ENCODE measurements around the gene TLE7.

TLE7 gene

DNA sequence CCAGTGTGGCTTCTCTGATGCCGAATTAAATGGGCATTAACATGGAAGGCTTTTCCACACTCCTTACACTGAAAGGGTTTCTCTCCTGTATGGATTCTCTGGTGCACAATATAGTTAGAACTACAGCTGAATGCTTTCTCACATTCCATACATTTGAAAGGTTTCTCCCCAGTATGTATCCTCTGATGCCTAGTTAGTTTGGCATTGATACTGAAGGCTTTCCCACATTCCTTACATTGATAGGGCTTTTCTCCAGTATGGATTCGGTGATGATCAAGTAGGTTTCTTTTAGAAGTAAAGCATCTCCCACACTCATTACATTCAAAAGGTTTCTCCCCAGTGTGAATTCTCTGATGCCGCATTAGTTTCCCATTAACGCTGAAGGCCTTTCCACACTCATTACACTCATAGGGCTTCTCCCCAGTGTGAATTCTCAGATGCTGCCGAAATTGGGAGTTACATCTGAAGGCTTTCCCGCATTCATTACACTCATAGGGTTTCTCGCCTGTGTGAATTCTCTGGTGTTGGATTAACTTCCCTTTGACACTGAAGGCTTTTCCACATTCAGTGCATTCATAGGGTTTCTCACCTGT is 6.5 kb upstream of the TLE7 start:
- no peak for DNase-seq (ENCODE audit: low spot score)

DNA sequence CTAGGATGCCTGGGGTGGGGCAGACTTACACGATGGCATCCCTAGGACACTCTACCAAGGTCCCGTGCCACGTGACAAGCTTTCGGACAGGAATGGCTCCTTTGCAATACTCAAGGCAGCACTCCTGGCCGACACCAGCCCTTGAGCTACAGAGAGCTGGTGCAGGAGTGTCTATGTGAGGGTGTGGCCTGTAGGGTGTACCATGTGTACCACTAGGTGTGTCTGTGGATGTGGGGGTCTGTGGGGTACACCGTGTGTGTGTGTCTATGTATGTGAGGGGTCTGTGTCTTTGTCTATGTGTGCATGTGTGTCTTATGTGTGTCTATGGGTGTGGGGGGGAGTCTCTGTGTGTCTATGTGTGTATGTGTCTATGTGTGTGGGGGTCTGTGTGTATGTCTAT is 1.9 kb upstream of the TLE7 start:
- no peak for DNase-seq (ENCODE audit: low spot score)

DNA sequence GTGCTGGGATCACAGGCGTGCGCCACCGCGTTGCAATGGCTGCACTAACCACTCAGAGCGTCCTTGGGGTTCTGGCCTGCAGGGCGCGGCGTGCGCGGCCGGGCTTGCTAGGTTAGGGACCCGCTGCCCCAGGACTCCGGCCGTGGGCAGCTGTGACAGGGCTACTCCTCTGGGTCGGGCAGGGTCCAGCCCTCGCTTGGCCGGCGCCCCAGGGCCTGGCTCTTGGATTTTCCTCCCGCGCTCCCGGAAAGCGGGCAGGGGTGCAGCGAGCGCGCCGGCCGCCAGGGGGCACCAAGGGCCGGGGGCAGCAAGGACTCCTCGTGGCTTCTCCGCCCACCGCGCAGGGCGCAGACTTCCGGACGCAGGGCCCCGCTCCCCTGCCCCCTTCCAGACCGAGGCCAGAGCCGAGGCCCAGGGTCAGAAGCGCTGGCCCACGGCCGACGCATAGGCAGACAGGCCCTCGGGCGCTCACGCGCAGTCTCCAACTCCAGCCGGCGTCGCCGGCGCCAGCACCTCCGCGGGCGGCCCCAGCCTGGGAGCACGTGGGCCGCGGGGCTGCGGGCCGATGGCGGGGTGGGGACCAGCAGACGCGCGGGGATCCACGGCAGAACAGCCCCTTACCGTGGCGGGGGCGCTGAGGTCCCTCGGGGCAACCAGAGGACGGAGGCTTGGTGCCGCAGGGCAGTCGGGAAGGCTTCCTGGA is 355 bp downstream of the TLE7 start:
- DNase-seq (ENCODE audit: low spot score): peak; percentile 53

DNA sequence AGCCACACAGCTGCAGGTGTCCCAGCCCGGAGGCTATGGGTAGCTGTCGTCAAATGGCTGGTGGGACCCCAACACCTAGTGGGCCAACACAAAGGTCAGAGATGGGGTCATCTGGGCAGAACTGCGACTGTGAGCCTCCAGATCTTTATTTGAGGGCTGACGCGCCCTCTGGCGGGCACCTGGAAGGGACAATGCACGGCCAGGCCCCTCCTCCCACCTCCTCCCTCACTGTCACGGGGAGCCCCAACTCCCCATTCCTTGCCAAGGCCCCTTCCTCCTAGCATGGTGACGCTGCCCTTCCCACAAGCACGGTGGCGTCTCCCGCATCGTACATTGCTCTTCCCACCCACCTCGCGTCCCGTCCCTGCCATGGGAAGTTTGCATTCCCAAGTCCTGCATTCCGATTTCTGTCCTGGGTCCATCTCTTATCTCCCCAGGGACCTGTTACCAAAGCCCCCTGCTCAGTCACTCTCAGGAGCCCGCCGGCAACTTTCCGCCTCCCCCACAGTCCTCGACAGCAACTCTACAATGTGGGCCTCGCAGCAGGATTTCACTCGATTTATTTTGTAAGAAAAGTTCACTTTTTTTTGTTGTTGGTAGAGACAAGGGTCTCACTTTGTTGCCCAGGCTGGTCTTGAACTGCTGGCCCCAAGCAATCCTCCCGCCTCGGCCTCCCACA is 1.0 kb downstream of the TLE7 start:
- peak; percentile 36 for DNase-seq (ENCODE audit: low spot score)

DNA sequence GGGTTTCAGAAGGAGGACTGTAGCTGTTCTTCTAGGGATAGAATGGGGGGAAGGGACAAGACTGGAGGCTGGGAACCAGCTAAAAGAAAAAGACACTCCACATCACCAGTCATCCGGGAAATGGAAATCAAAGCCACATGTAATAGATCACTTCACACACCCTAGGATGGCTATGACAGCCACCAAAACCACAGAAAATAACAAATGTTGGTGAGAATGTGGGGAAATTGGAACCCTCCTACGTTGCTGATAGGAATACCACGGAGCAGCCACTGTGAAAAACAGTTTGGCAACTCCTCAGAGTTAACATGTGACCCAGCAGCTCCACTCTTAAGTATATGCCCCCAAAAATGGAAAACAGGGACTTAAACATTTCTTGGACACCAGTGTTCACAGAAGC is 2.3 kb downstream of the TLE7 start:
- DNase-seq (ENCODE audit: low spot score): no peak

DNA sequence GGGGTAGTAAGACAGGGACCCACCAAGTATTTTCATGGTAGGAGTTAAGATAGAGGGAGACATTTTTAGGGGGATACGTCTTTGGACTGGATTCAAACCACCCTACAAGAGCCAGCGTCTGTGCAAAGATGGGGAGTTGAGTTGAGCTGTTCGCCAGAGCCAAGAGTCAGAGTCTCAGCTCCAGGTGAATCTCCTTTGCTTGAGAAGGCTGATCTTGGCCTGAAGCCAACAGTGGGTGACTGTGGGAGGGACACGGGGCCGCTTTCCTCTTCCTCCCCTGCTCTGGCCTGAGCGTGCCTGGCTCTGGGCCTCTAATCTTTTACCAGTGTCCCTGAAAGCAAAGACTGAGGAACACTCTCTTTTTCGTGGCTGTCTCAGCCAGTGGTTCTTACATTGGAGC is 5.4 kb downstream of the TLE7 start:
- DNase-seq (ENCODE audit: low spot score): no peak

DNA sequence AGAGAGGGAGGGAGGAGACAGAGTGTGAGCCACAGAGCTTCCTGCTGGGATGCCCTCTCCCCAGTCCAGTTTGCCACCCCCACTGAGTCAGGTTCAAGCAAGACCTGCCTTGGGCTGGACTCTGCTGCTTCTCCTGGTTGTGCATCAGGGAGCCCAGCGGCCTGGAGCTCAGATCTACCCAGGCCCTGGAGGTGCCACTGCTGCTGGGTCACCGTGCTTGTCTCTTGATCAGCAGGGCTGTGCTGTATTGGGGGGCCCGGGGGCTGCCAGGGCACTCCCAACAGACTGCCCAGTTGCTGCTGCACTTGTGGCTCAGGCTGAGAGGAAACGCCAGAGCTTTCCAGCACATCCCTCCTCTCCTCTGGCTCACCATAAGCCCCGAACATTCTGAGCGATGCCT is 8.9 kb downstream of the TLE7 start:
- no peak for DNase-seq (ENCODE audit: low spot score)

DNA sequence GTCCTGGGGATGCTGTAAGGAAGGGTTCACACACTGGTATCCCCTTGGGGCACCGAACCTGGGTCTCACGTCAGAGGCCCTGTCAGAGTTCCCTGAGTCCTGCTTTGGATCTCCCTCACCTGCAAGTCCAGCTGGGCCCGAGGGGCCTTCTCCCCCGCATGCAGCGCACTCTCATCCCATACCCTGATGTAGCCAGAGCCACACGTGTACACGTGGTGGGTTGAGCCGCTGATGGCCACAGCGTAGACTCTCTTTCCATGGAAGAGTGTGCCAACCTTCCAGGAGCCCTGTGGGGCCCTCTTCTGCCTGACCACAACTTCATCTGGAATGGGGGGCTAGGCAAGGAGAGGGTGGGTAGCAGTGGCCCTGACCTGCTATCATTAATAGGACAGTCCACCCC is 9.9 kb downstream of the TLE7 start:
- DNase-seq (ENCODE audit: low spot score): no peak

DNA sequence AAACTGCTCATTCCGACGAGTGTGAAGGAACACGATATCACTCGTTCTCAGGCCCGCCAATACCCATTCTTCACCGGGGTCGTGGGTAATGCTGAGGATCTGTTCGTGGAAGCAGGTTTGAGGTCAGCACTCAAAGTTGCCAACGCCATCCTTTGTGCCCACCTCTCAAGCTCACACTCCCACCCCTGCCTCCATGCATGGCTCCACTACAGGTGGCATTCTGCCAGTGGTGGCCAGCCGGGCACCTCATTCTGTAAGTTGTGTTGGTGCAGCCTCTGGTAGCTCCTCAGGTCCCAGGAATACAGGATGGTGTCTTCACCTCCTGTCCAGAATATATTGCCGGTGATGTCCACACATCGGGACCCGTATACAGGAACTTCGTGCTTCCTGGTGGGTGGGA is 10.7 kb downstream of the TLE7 start:
- no peak for DNase-seq (ENCODE audit: low spot score)

DNA sequence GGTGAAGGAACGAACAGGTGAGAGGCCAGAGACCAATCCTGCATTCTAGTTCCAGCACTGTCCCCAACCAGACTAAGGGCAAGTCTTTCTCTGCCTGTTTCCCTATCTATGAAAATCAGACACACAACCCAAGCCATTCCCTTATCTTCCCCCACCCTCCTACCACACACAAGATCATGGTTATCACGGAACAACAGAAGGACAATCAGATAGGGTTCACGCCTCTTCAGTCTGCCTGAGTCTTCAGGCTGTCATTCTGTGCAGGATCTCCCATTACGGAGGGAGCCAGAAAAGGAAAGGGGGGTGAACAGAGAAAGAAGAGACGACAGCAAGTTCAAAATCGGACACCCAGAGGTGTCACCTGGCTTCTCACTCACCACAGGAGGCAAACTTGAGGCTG is 11.1 kb downstream of the TLE7 start:
- DNase-seq (ENCODE audit: low spot score): no peak

DNA sequence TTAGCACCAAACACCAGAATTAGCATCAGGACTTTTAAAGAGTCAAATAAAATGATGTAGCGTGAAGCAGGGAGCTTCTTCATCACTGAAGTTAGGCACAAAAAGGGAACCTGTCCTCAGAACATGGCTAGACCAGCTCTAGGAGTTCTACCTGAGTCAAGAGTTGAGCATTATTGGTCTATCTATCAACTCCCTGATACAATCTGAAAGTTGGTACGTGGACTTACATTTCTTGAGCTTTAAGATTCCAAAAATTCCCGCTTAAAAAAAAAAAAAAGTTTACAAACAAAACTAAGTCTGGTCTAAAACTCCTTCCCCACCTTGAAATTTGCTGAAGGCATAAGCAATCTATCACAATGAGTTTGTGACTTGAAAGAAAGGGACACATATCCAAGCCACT is 12.3 kb downstream of the TLE7 start:
- no peak for DNase-seq (ENCODE audit: low spot score)

DNA sequence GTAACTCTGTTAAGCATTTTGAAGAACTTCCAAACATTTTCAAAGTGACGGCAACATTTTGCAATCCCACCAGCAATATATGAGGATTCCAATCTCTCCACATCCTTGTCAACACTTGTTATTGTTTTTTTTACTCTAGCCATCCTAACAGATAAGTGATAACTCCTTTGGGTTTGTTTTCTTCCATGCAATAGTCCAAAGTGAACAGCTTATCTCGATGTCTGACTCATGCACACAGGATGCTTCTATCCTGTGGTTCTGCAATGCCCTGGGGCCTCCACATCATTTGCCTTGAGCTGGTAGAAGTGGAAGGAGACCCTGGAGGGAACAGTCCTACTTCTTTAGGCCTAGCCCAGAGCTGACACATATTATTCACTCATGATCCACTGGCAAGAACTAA is 13.0 kb downstream of the TLE7 start:
- DNase-seq (ENCODE audit: low spot score): no peak

DNA sequence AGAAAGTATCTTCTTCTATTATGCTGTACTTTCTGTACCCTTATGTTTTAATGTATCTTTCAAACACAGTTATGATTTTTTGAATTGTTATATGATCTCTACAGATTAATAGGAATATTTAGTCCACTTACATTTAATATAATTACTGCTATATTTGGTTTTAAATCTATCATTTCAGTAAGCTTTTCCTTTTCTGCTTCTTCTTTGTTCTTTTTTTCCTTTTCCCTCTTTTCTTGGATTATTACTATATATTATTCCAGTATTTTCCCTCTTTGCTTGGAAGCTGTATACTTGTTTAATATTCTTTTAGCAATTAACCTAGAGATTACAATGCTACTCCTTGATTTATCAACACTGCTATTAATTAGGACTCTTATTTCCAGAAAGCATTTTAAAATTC is 13.5 kb downstream of the TLE7 start:
- no peak for DNase-seq (ENCODE audit: low spot score)

DNA sequence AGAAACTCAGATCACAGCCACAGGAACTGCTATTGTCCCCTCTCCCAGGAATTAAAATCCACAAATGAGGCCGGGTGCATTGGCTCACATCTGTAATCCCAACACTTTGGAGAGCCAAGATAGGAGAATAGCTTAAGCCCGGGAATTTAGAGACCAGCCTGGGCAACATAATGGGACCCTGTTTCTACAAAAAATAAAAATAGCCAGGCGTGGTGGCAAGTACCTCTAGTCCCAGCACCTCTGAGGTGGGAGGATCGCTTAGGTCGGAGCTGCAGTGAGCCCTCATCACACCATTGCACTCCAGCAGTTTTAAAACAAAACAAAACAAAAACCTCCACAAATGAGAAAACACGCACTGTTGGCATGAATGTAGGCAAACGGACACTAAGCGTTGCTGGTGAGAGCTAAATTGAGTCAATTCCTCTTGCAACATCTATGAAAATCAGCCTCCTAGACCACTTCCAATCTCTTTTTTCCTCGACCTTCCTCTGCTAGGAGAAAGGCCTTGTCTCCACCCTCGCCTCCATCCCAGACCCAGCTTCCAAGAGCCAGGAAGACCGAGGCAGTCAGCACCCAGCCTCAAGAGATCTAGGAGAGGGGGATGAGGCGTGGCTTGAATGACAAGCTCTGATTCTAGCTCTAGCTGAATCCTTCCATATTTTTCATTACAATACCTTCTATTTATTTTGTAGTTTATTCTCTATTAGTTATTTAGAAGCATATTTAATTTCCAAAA is 14.8 kb downstream of the TLE7 start:
- no peak for DNase-seq (ENCODE audit: low spot score)

DNA sequence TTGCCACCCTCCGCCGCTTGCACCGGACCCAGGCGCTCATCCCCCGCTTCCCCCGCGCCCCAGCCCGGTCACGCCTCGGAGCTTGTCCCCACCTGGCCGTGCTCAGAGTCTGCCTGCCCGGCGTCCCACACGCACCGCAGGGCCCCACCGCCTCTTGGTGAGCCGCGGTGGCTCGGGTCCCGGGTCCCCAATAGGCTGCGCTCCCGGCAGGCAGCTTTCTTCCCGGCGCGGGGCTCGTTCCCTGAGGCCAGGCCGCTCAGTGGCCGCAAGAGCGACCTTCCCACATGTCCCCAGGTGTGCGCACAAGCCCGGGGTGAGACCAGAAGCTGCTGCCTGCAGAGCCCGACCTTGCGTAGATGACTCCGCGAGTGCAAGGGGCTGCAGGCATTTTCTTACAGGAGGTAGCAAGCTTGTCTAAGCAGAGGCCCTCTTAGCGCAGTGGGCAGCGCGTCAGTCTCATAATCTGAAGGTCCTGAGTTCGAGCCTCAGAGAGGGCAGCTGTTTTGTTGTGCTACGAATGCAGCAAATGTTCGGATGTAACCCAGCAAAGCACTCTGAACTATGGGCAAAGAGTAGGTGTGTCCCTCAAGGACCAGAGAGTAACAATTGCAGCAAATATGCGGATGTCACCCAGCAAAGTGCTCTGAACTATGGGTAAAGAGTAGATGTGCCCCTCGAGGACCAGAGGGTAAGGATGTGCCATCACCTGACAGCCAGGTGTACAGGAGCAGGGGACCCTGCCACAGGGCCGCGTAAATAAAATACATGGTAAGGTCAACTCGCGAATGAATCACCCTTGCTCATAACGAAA is 15.6 kb downstream of the TLE7 start:
- DNase-seq (ENCODE audit: low spot score): no peak

DNA sequence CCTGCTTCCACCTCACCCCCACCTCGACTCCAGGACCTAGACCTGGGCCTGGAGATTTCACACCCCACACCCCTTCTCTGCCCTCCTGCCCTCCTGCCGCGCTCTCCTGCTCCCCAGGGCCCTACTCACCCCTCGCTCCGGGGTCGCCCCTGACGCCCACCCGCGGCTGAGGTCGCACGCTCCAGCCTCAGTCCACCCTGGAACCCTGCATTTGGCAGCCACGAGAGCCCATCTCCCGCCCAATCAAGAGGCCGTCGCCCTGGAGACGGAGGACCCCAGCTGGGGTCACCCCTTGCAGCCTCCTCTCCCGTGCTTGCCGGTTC is 16.1 kb downstream of the TLE7 start:
- DNase-seq (ENCODE audit: low spot score): no peak

DNA sequence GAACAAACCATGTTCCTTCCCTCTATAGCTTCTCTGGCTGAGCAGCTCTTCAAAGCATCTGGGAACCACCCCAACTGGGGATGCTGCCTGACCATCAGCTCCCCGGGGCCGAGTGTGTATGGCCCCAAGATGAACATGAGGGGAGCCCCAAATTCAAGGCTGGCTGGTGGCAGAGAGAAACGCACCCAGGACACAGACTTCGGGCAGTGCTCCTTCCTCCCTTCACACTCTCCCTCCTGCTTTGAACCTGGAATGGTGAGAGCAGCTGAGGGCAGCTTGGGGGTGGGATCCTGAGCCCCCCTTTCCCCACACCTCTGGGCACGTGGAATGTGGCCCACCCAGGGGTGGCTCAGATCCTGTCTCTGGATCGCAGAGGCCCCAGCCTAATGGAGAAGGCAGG is 17.2 kb downstream of the TLE7 start:
- no peak for DNase-seq (ENCODE audit: low spot score)

DNA sequence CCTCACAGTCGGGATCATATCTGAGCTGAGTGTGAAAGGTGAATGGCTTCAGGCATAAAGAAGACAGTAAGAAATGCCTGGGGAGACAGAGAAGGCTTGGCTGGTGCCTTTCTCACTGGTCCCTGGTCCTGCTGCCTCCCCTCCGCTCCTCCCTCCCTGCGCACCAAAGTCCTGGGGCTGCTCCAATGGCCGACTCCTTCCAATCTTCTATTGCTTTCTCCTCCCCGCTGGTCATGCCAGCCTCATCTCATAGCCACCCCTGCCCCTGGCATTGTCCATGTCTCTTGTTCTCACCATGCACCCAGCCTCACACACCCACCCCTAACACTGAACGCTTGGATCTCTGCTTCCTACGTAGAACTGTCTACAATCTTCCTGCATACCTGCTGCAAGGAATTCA is 18.0 kb downstream of the TLE7 start:
- no peak for DNase-seq (ENCODE audit: low spot score)

DNA sequence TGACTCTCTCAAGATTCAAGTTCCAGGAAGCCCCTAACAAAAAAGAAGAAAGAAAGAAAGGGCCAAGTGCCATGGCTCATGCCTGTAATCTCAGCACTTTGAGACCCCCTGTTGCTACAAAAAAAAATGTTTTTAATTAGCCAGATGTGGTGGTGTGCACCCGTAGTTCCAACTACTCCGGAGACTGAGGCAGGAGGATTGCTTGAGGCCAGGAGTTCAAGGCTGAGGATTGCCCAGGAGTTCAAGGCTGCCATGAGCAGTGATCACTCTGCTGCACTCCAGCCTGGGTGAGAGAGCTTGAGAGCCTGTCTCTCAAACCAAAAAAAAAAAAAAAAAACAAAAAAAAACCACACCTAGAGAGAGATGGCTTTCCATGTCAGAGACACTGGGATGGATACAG is 18.8 kb downstream of the TLE7 start:
- DNase-seq (ENCODE audit: low spot score): no peak

DNA sequence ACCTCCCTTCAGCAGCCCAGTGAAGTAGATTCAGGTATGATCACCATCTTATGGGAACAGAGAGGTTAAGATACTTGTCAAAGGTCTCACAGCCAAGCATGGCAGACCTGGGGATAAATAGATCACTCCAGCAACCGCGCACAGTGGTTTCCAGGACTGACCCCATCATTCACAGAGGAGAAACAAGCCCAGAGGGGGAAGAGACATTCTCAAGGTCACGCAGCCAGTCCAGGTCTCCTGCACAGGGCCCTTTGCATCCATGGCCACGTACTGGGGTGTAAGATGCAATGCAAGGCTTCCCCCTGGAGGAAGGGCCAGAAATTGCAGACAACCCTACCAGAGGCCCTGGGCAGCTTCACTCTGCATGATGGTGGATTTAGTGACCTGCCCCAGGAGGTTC is 19.9 kb downstream of the TLE7 start:
- DNase-seq (ENCODE audit: low spot score): peak; percentile 75

DNA sequence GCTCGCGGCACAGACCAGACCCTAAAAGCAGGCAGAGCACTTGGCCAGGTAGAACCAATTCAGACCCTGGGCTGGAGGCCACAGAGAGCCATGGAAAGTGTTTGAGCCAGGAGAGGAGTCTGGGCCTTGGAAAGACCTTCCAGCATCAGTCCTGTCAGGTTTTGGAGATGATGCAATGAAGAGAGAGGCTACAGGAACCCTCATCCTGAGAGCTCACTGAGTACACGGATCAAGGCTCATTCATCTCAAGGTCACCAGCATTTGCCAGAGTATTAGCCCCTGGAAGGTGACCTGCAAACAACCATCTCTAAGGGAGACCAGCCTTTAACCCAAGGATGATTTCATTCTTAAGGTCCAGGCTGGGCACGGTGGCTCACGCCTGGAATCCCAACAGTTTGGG is 27.8 kb downstream of the TLE7 start:
- no peak for DNase-seq (ENCODE audit: low spot score)

DNA sequence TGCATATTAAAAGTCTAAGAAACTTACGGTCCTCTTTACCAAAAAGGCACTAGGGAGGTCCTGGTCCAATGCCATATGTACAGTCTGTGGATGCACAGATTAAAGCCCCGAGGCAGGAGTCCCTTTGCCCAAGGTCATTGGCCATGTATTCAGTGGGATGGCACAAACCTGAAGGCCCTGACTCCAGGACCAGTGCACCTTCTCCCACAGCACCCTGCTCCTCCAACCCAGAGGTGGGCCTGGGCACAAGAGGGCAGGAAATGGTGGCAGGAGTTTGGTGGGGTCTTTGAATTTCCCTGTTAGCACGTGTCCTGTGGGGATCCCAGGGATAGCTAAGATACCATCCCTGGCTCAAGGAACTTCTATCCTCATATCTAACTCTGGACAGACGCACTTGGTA is 28.5 kb downstream of the TLE7 start:
- no peak for DNase-seq (ENCODE audit: low spot score)

Data from hematopoietic multipotent progenitor cell treated with erythropoietin and hydrocortisone succinate and interleukin-3 and kit ligand, for 17 days (in vitro differentiated cells).